Smooth muscle cell (in vitro differentiated cells): Measurements from ENCODE around the gene ENDOU. TPM values are rescaled to one million over a fixed set of nuclear protein-coding genes. Genes with fewer than 3 reads are reported as not detected.

ENCODE experiments used
- DNase-seq: peaks from one replicate; lab custom pipeline; 2025; ENCODE audit not compliant: unreplicated experiment; lab: John Stamatoyannopoulos, UW
- H2AFZ ChIP-seq: fragments of 200-600 bp; sonication (generic); 2 replicates; pipeline ENCODE4 v1.6.0; 2016; ENCODE audit warnings: antibody characterized with exemption, low read depth, mild to moderate bottlenecking
- H3F3A ChIP-seq: fragments of 200-600 bp; sonication (generic); 2 replicates; pipeline ENCODE4 v1.6.0; 2017; ENCODE audit warnings: antibody characterized with exemption, low read depth
- H3K27ac ChIP-seq: fragments of 200-600 bp; sonication (generic); 2 replicates; pipeline ENCODE4 v1.5.1; 2016; ENCODE audit warnings: low read depth, mild to moderate bottlenecking
- H3K27me3 ChIP-seq: fragments of 200-600 bp; sonication (generic); 2 replicates; pipeline ENCODE4 v1.6.1; 2016; ENCODE audit warnings: low read depth, mild to moderate bottlenecking
- H3K36me3 ChIP-seq: fragments of 200-600 bp; sonication (generic); 2 replicates; pipeline ENCODE4 v1.5.1; 2016; ENCODE audit warnings: low read depth
- H3K4me1 ChIP-seq: fragments of 200-600 bp; sonication (generic); 2 replicates; pipeline ENCODE4 v1.5.1; 2016; ENCODE audit warnings: low read depth
- H3K4me2 ChIP-seq: fragments of 200-600 bp; sonication (generic); 2 replicates; pipeline ENCODE4 v1.6.0; 2016; ENCODE audit warnings: mild to moderate bottlenecking
- H3K4me3 ChIP-seq: fragments of 200-600 bp; sonication (generic); 2 replicates; pipeline ENCODE4 v1.5.1; 2016; ENCODE audit warnings: mild to moderate bottlenecking
- H3K79me2 ChIP-seq: fragments of 200-600 bp; sonication (generic); 2 replicates; pipeline ENCODE4 v1.6.0; 2016; ENCODE audit warnings: low read depth, mild to moderate bottlenecking
- H3K9ac ChIP-seq: fragments of 200-600 bp; sonication (generic); 2 replicates; pipeline ENCODE4 v1.6.0; 2016; ENCODE audit warnings: low read depth
- H3K9me3 ChIP-seq: fragments of 200-600 bp; sonication (generic); replicated peaks from 2 replicates; pipeline ENCODE4 v1.5.1; 2016; ENCODE audit warnings: low read depth
- H4K20me1 ChIP-seq: fragments of 200-600 bp; sonication (generic); 2 replicates; pipeline ENCODE4 v1.6.0; 2016; ENCODE audit warnings: low read depth
- CTCF ChIP-seq: fragments of 200-600 bp; sonication (generic); IDR thresholded peaks from 2 replicates; pipeline ENCODE4 v1.5.1; 2017; ENCODE audit warnings: borderline replicate concordance, mild to moderate bottlenecking, antibody characterized with exemption; ENCODE audit not compliant: insufficient read depth, poor library complexity, severe bottlenecking
- WGBS: methylation state at CpG from one replicate; pipeline ENCODE4 v1.1.7; 2016; ENCODE audit warnings: low lambda C conversion rate; 5-methylcytosine and 5-hydroxymethylcytosine counted together
- polyA plus RNA-seq: library from polyadenylated mRNA; unstranded; fragments of >200 nt; fragmentation: Nextera tagmentation; extraction: Ambion mirVana; gene quantifications from 2 replicates; pipeline ENCODE4 v1.2.1, GENCODE V29; 2016
- total RNA-seq: library from RNA; depleted of rRNA; stranded (reverse); fragments of >200 nt; gene quantifications from 2 replicates; pipeline ENCODE4 v1.2.3, GENCODE V29; 2014

Gene ENDOU
- total and polyA plus RNA-seq, 2 experiments from 2014 or later, result 0.47 to 5.1 TPM

- no peaks in the 10 kb centered on the region for H3F3A ChIP-seq
- WGBS, result 23% methylated on average over 4 of the region's 4 CpGs
- no peaks in the 10 kb centered on the region for H3K27me3 ChIP-seq
- H3K4me2 ChIP-seq, result peak overlapping the region; percentile 31
- DNase-seq, result peak; percentile 32
- H3K27ac ChIP-seq, result no peak overlapping the region
- no peak overlapping the region for H2AFZ ChIP-seq
- H3K4me3 ChIP-seq, result no peak overlapping the region
- H3K9me3 ChIP-seq, result no peaks in the 10 kb centered on the region
- H3K9ac ChIP-seq, result no peak overlapping the region
- TF ChIP-seq CTCF, result no peak
- H4K20me1 ChIP-seq, result no peaks in the 10 kb centered on the region
- peaks cover 12% of the 10 kb centered on the region for H3K4me1 ChIP-seq
- H3K79me2 ChIP-seq, result no peaks in the 10 kb centered on the region
- H3K36me3 ChIP-seq, result no peaks in the 10 kb centered on the region
These were observed 16.0 kb upstream of the ENDOU start for GRCh38 chr12:47741340-47741703.

- 92% methylated on average over 19 of the region's 21 CpGs for WGBS
- no peaks in the 10 kb centered on the region for H4K20me1 ChIP-seq
These were observed 15.5 kb upstream of the ENDOU start for GRCh38 chr12:47740606-47741339.

GRCh38 chr12:47739979-47740378 lies 14.7 kb upstream of the ENDOU start:
- Histone ChIP-seq H3K79me2 (no peaks in the 10 kb centered on the region), H3F3A (no peaks in the 10 kb centered on the region), H3K27ac (no peak overlapping the region), H3K4me1 (peaks cover 17% of the 10 kb centered on the region), H2AFZ (no peak overlapping the region), H3K4me2 (no peak overlapping the region), H3K36me3 (no peaks in the 10 kb centered on the region), H3K27me3 (no peaks in the 10 kb centered on the region), H4K20me1 (no peaks in the 10 kb centered on the region), H3K9ac (no peak overlapping the region), H3K4me3 (no peak overlapping the region), H3K9me3 (no peaks in the 10 kb centered on the region)
- WGBS, result 85% methylated on average over 12 of the region's 12 CpGs
- DNase-seq, result no peak
- no peak for TF ChIP-seq CTCF

More at GRCh38 chr12:47740606-47741339, 15.5 kb upstream of the ENDOU start:
- peaks cover 12% of the 10 kb centered on the region for H3K4me1 ChIP-seq
- no peak for TF ChIP-seq CTCF
- H3K4me3 ChIP-seq, result no peak overlapping the region
- H3K9me3 ChIP-seq, result no peaks in the 10 kb centered on the region
- H3F3A ChIP-seq, result no peaks in the 10 kb centered on the region
- H3K36me3 ChIP-seq, result no peaks in the 10 kb centered on the region
- H3K79me2 ChIP-seq, result no peaks in the 10 kb centered on the region
- no peaks in the 10 kb centered on the region for H3K27me3 ChIP-seq
- no peak overlapping the region for H3K27ac ChIP-seq
- H3K9ac ChIP-seq, result no peak overlapping the region
- no peak for DNase-seq
- H2AFZ ChIP-seq, result no peak overlapping the region
- H3K4me2 ChIP-seq, result peak overlapping the region; percentile 31

GRCh38 chr12:47739297-47739696 lies 14.0 kb upstream of the ENDOU start:
- no peak overlapping the region for H3K4me2 ChIP-seq
- H3K36me3 ChIP-seq, result no peaks in the 10 kb centered on the region
- H3K27ac ChIP-seq, result no peak overlapping the region
- no peaks in the 10 kb centered on the region for H4K20me1 ChIP-seq
- H3K9ac ChIP-seq, result no peak overlapping the region
- no peak overlapping the region for H3K4me3 ChIP-seq
- peaks cover 23% of the 10 kb centered on the region for H3K4me1 ChIP-seq
- no peaks in the 10 kb centered on the region for H3F3A ChIP-seq
- no peak for TF ChIP-seq CTCF
- no peaks in the 10 kb centered on the region for H3K9me3 ChIP-seq
- H3K27me3 ChIP-seq, result no peaks in the 10 kb centered on the region
- no peak for DNase-seq
- 86% methylated on average over 3 of the region's 3 CpGs for WGBS
- H2AFZ ChIP-seq, result no peak overlapping the region
- no peaks in the 10 kb centered on the region for H3K79me2 ChIP-seq
